Spleen (tissue), 11 donors: ENCODE results near the gene ADGB. TPM values are rescaled to one million over a fixed set of nuclear protein-coding genes. Genes with fewer than 3 reads are reported as not detected.

ENCODE experiments used
- DNase-seq: peaks from one replicate; pipeline ENCODE4 v3.0.0-alpha.2; 2020
- H3K27ac ChIP-seq, 8 donors: fragments of 200-600 bp; sonication (generic) in 7 of 8; 1 replicate in 4 of 8; 2 replicates in 4 of 8; pipeline versions ENCODE4 v1.5.0 to v1.8.0; 2016 to 2021; ENCODE audit warnings: inconsistent platforms in 4 of 8, mild to moderate bottlenecking in 4 of 8, moderate library complexity in 1 of 8
- H3K27me3 ChIP-seq, 7 donors: fragments of 200-600 bp; sonication (generic) in 6 of 7; replicated peaks in 1 of 7; 1 replicate in 4 of 7; 2 replicates in 3 of 7; pipeline versions ENCODE4 v1.5.0 to v1.8.0; 2016 to 2021; ENCODE audit warnings: inconsistent platforms in 3 of 7, mild to moderate bottlenecking in 1 of 7
- H3K36me3 ChIP-seq, 6 donors: fragments of 200-600 bp; sonication (generic) in 5 of 6; 1 replicate in 4 of 6; 2 replicates in 2 of 6; pipeline versions ENCODE4 v1.5.0 to v1.8.0; 2016 to 2021; ENCODE audit warnings: inconsistent platforms in 2 of 6
- H3K4me1 ChIP-seq, 6 donors: fragments of 200-600 bp; sonication (generic) in 5 of 6; 1 replicate in 3 of 6; 2 replicates in 3 of 6; pipeline versions ENCODE4 v1.5.0 to v1.8.0; 2016 to 2021; ENCODE audit warnings: inconsistent platforms in 3 of 6
- H3K4me3 ChIP-seq, 8 donors: fragments of 200-600 bp; sonication (generic) in 7 of 8; 1 replicate in 4 of 8; 2 replicates in 4 of 8; pipeline versions ENCODE4 v1.5.0 to v1.8.0; 2016 to 2021; ENCODE audit warnings: inconsistent platforms in 4 of 8, mild to moderate bottlenecking in 4 of 8, moderate library complexity in 2 of 8
- H3K9me3 ChIP-seq, 8 donors: fragments of 200-600 bp; sonication (generic) in 7 of 8; 1 replicate in 4 of 8; 2 replicates in 4 of 8; pipeline versions ENCODE4 v1.5.0 to v1.8.0; 2016 to 2021; ENCODE audit warnings: inconsistent platforms in 4 of 8
- POLR2A ChIP-seq, 3 donors: fragments of 450-650 bp; IDR thresholded peaks; one replicate each; pipeline ENCODE4 v1.5.1; 2017; ENCODE audit warnings: antibody characterized with exemption in 3 of 3, mild to moderate bottlenecking in 1 of 3
- POLR2AphosphoS5 ChIP-seq, 3 donors: sonication (generic); formaldehyde crosslinking; IDR thresholded peaks; one replicate each; pipeline ENCODE4 v1.5.1; 2017; ENCODE audit warnings: antibody characterized with exemption in 3 of 3
- WGBS, 5 donors: extraction: QIAGEN DNeasy Blood & Tissue Kit in 3 of 5; methylation state at CpG; one replicate each; pipeline versions ENCODE4 v1.1.5 to v1.1.7; 2013 to 2018; 5-methylcytosine and 5-hydroxymethylcytosine counted together
- intact Hi-C: fragments of 100-400 bp; cut with DNase I; formaldehyde crosslinking; loops from one replicate; pipeline ENCODE4 v1.15.0; 2023; ENCODE audit warnings: low total_unique reads
- polyA plus RNA-seq, 3 donors: library from polyadenylated mRNA; stranded (reverse); fragments of 200-250 nt; gene quantifications; one replicate each; pipeline ENCODE4 v1.2.1, GENCODE V29; 2013
- total RNA-seq, 7 donors: library from RNA; depleted of rRNA in 3 of 7; stranded (reverse); fragments of >200 nt in 3 of 7; fragmentation: NEBNext Ultra II Directional in 4 of 7; extraction: Animal tissue kit (Norgen Biotek cat#: 25700) in 4 of 7; gene quantifications; one replicate each; pipeline versions ENCODE4 v1.1.0 to v1.2.1, GENCODE V29; 2016 to 2021
- TF ChIP-seq, protein P1 (sequence below), 11 experiments: fragments of 200-600 bp in 7 of 11; fragments of 450-650 bp in 4 of 11; sonication (generic) in 4 of 11; IDR thresholded peaks in 8 of 11; conservative IDR thresholded peaks in 3 of 11; 1 replicate in 7 of 11; 2 replicates in 4 of 11; pipeline versions ENCODE4 v1.4.0 to v1.8.0; 2016 to 2021; ENCODE audit warnings: antibody characterized with exemption in 11 of 11, inconsistent platforms in 4 of 11, mild to moderate bottlenecking in 1 of 11
- donor health status: healthy with polysubstance abuse.
- donor health status: DM: no; HTN: no; CAD: no; lungs with moderate emphysema.
- donor health status: DM: no; HTN: no; CAD: no.
- donor health status: Bipolar disorder and iron deficiency.
- donor health status: healthy.
- donor health status: DM: no; HTN: no; CAD: no.
- donor health status: DM: yes; HTN: yes; CAD: no.

The ADGB gene
- total and polyA plus RNA-seq, 10 donors, result 0.28 to 0.52 TPM; not detected in 8

DNA sequence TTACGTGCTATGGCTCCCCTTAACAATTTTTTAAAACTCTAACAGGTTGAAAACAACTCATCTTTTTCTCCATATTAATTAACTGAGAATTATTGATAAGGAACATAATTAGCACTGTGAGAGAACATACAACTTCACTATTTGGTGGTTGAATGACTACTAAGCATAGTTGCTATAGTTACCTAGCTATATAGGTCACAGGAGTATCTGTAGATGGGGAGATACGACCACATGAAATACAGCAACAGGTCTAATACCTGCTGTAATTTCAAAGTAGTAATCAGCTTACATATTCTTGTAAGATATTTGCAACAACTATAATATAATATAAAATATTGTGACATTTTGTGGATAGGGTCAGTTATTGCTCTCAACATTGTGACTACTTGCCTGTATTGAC is 102.9 kb downstream of the ADGB start:
- TF ChIP-seq POLR2A (IDR thresholded peaks at IDR 0.05) (no peak), POLR2AphosphoS5 (IDR thresholded peaks at IDR 0.05) (no peak)
- TF ChIP-seq, protein P1, sequence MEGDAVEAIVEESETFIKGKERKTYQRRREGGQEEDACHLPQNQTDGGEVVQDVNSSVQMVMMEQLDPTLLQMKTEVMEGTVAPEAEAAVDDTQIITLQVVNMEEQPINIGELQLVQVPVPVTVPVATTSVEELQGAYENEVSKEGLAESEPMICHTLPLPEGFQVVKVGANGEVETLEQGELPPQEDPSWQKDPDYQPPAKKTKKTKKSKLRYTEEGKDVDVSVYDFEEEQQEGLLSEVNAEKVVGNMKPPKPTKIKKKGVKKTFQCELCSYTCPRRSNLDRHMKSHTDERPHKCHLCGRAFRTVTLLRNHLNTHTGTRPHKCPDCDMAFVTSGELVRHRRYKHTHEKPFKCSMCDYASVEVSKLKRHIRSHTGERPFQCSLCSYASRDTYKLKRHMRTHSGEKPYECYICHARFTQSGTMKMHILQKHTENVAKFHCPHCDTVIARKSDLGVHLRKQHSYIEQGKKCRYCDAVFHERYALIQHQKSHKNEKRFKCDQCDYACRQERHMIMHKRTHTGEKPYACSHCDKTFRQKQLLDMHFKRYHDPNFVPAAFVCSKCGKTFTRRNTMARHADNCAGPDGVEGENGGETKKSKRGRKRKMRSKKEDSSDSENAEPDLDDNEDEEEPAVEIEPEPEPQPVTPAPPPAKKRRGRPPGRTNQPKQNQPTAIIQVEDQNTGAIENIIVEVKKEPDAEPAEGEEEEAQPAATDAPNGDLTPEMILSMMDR (IDR thresholded peaks at IDR 0.05 in 8 of 11, conservative IDR thresholded peaks at IDR 0.05 in 3 of 11), result no peak
- 68 to 86% (median 77%) methylated on average over 2 of the region's 2 CpGs for WGBS, 5 donors
- DNase-seq, result no peak
- H3K27ac ChIP-seq, result no peak overlapping the region
- no peaks in the 10 kb centered on the region for H3K27me3 ChIP-seq
- H3K4me3 ChIP-seq, result no peak overlapping the region
- peaks cover 0 to 5% (median 0%) of the 10 kb centered on the region in 6 donors for H3K4me1 ChIP-seq
- H3K9me3 ChIP-seq, result peaks cover 0 to 9% (median 0%) of the 10 kb centered on the region in 8 donors
- intact Hi-C loops, result no loop called here
- no peaks in the 10 kb centered on the region for H3K36me3 ChIP-seq

DNA sequence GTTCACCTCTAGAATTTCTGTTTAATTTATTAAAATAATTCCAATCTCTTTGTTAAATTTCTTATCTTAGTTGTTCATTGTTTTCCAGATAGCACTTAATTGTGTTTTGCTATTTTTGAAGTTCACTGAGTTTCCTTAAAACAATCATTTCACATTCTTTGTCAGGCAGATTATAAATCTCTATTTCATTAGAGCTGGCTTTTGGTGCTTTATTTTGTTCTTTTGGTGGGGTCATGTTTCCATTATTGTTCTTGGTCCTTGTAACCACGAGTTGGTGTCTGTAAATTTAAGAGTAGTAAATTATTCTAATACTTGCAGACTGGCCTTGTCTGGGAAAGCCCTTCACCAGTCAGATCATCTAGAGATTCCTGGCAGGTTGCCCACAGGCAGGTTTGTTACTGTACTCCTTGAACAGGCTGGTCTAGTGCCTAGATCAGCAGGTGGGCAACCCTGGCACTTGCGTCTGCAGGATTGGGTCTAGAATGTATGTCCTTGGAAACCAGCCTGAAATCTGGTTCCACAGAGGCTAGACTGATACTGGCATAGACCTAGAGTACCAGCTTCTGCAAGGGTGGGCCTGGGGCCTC is 110.4 kb downstream of the ADGB start:
- 64 to 86% (median 79%) methylated on average over 2 of the region's 2 CpGs for WGBS, 5 donors
- Histone ChIP-seq H3K9me3 (peaks cover 0 to 9% (median 0%) of the 10 kb centered on the region in 8 donors), H3K36me3 (no peaks in the 10 kb centered on the region), H3K27ac (no peak overlapping the region), H3K27me3 (no peaks in the 10 kb centered on the region), H3K4me1 (no peaks in the 10 kb centered on the region), H3K4me3 (no peak overlapping the region)
- TF ChIP-seq, protein P1 (IDR thresholded peaks at IDR 0.05 in 8 of 11, conservative IDR thresholded peaks at IDR 0.05 in 3 of 11), result no peak
- TF ChIP-seq POLR2AphosphoS5 (IDR thresholded peaks at IDR 0.05), result no peak
- no peak for TF ChIP-seq POLR2A (IDR thresholded peaks at IDR 0.05)
- intact Hi-C loops, result no loop called here
- no peak for DNase-seq

DNA sequence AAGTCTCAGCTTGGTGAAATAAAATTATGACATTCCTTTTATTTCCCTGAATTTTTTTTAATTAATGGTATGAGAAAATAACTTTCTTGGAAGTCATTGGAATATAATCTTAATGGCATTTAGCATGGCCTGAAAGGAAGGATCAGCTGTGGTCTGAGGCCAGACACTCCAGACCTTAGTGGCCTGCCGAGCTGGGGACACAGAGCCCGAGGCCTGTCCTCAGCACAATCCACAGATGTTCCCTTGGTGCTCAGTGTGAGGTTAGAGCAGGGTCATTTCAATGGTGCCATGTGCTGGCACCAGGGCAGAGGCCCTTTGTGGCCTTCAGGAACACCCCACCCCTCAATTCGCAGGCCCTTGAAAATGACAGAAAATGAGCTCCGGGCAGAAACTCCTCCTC is 120.6 kb downstream of the ADGB start:
- no peak for DNase-seq
- intact Hi-C loops, result no loop called here
- Histone ChIP-seq H3K4me3 (no peak overlapping the region), H3K27me3 (no peaks in the 10 kb centered on the region), H3K9me3 (no peaks in the 10 kb centered on the region), H3K4me1 (no peaks in the 10 kb centered on the region), H3K36me3 (no peaks in the 10 kb centered on the region), H3K27ac (no peak overlapping the region)
- TF ChIP-seq POLR2AphosphoS5 (IDR thresholded peaks at IDR 0.05) (no peak), POLR2A (IDR thresholded peaks at IDR 0.05) (no peak)
- TF ChIP-seq, protein P1 (IDR thresholded peaks at IDR 0.05 in 8 of 11, conservative IDR thresholded peaks at IDR 0.05 in 3 of 11), result no peak
- WGBS, 5 donors, result 60 to 76% (median 66%) methylated on average over 4 of the region's 4 CpGs

DNA sequence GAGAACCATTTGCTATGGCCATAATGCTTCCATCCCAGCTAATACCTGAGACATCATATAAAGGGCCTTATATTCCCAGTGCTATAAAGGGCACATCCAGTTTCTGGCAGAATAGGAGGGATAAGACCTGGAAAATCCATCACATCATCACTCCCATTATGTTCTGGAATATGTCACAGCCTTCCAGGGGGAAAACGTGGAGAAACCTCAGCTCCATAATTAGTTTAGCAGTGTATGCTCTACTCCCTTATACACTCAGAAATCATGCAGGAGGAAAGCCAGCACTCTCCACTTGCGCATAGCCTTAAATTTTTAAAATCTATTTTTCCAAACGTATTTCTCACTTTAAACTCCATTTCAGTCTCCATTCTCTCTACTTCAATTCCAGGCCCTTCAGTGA is 140.9 kb downstream of the ADGB start:
- TF ChIP-seq POLR2A (IDR thresholded peaks at IDR 0.05), result no peak
- TF ChIP-seq, protein P1 (IDR thresholded peaks at IDR 0.05 in 8 of 11, conservative IDR thresholded peaks at IDR 0.05 in 3 of 11), result no peak
- no peak for TF ChIP-seq POLR2AphosphoS5 (IDR thresholded peaks at IDR 0.05)
- no peak overlapping the region for H3K4me3 ChIP-seq
- intact Hi-C loops, result no loop called here
- no peaks in the 10 kb centered on the region for H3K36me3 ChIP-seq
- no peaks in the 10 kb centered on the region for H3K4me1 ChIP-seq
- H3K9me3 ChIP-seq, result no peaks in the 10 kb centered on the region
- H3K27me3 ChIP-seq, result no peaks in the 10 kb centered on the region
- no peak for DNase-seq
- H3K27ac ChIP-seq, result no peak overlapping the region
- 43 to 92% (median 73%) methylated on average over 3 of the region's 3 CpGs for WGBS, 5 donors
